K562 treated with DMSO at 1 percent for 4 hours (cell line): ENCODE data around the gene NUDT15. TPM values are rescaled to one million over a fixed set of nuclear protein-coding genes. Genes with fewer than 3 reads are reported as not detected.

Experiments
- total RNA-seq: library from RNA; unstranded; fragments of 300-600 nt; gene quantifications from 2 replicates; pipeline ENCODE4 v1.2.3, GENCODE V29; 2022; ENCODE audit not compliant: insufficient read depth

NUDT15 gene
- total RNA-seq = 5.9 and 9.6 TPM in 2 replicates

GRCh38 chr13:48037346-48038173, at the start of gene NUDT15:
Gene NUDT15, plus strand, starts transcription at chr13:48037726. Its CDS starts 21 bp downstream, at chr13:48037747.

GRCh38 chr13:48001114-48001881, 36.2 kb upstream of the NUDT15 start, which contains the start of gene SUCLA2:
Gene SUCLA2, minus strand, starts transcription at chr13:48001273. Its CDS starts 4 bp downstream, at chr13:48001269.

GRCh38 chr13:48094781-48095502, 57.4 kb downstream of the NUDT15 start, which contains the start of gene MED4:
Gene MED4, minus strand, starts transcription at chr13:48095104. Its CDS starts 26 bp downstream, at chr13:48095078.

Other genes starting within 250 kb of the NUDT15 start
- 18.9 and 20.5 TPM in 2 replicates for gene SUCLA2, start 36.5 kb upstream of the NUDT15 start, total RNA-seq
- 13.6 and 18.5 TPM in 2 replicates for gene MED4, start 57.4 kb downstream of the NUDT15 start, total RNA-seq
- gene ITM2B, start 195.5 kb downstream of the NUDT15 start, total RNA-seq = 62.5 and 70.2 TPM in 2 replicates